Mesendoderm (in vitro differentiated cells): ENCODE data around the gene RFFL.

Experiments
- DNase-seq: peaks from one replicate; pipeline ENCODE4 v3.0.0; 2013
- H2AK5ac ChIP-seq: 2 replicates; pipeline ENCODE4 v1.6.1; 2013; ENCODE audit warnings: low read length, inconsistent platforms
- H2BK120ac ChIP-seq: 2 replicates; pipeline ENCODE4 v1.6.1; 2013; ENCODE audit warnings: low read depth, mild to moderate bottlenecking, low read length, moderate library complexity, mixed read lengths
- H2BK15ac ChIP-seq: replicated peaks from 2 replicates; pipeline ENCODE4 v1.6.1; 2013; ENCODE audit warnings: low read depth, mild to moderate bottlenecking, moderate library complexity
- H2BK5ac ChIP-seq: 2 replicates; pipeline ENCODE4 v1.6.1; 2013; ENCODE audit warnings: low read length, inconsistent platforms
- H3K18ac ChIP-seq: 2 replicates; pipeline ENCODE4 v1.6.1; 2013; ENCODE audit warnings: mild to moderate bottlenecking, low read length, mixed read lengths
- H3K23ac ChIP-seq: one replicate; pipeline ENCODE4 v1.6.1; 2013; ENCODE audit warnings: low read length
- H3K27ac ChIP-seq: 2 replicates; pipeline ENCODE4 v1.5.1; 2013; ENCODE audit warnings: low read depth, mild to moderate bottlenecking, inconsistent platforms, low read length, moderate library complexity
- H3K27me3 ChIP-seq: 2 replicates; pipeline ENCODE4 v1.6.1; 2013; ENCODE audit warnings: low read length, control low read depth, mild to moderate bottlenecking, inconsistent platforms; ENCODE audit not compliant: insufficient read depth, poor library complexity
- H3K36me3 ChIP-seq: 2 replicates; pipeline ENCODE4 v1.6.1; 2013; ENCODE audit warnings: low read length, inconsistent platforms; ENCODE audit not compliant: control insufficient read depth, insufficient read depth
- H3K4ac ChIP-seq: one replicate; pipeline ENCODE4 v1.6.1; 2013; ENCODE audit warnings: low read depth, mild to moderate bottlenecking, low read length, moderate library complexity
- H3K4me1 ChIP-seq: 2 replicates; pipeline ENCODE4 v1.6.1; 2013; ENCODE audit warnings: low read depth, low read length, inconsistent platforms; ENCODE audit not compliant: control insufficient read depth
- H3K4me2 ChIP-seq: 2 replicates; pipeline ENCODE4 v1.6.1; 2013; ENCODE audit warnings: low read length
- H3K4me3 ChIP-seq: 2 replicates; pipeline ENCODE4 v1.5.1; 2013; ENCODE audit warnings: mild to moderate bottlenecking, low read length
- H3K56ac ChIP-seq: one replicate; pipeline ENCODE4 v1.6.1; 2013; ENCODE audit warnings: low read length
- H3K79me1 ChIP-seq: 2 replicates; pipeline ENCODE4 v1.6.1; 2013; ENCODE audit warnings: low read length, inconsistent platforms
- H3K79me2 ChIP-seq: 2 replicates; pipeline ENCODE4 v1.6.1; 2013; ENCODE audit warnings: mild to moderate bottlenecking, low read length; ENCODE audit not compliant: control insufficient read depth, insufficient read depth
- H3K9ac ChIP-seq: 2 replicates; pipeline ENCODE4 v1.6.1; 2013; ENCODE audit warnings: low read length, inconsistent platforms
- H4K5ac ChIP-seq: one replicate; pipeline ENCODE4 v1.6.1; 2013; ENCODE audit warnings: low read length
- H4K8ac ChIP-seq: one replicate; pipeline ENCODE4 v1.6.1; 2013; ENCODE audit warnings: low read depth, mild to moderate bottlenecking, control low read depth, low read length, moderate library complexity
- WGBS: extraction: QIAGEN DNeasy Blood & Tissue Kit; methylation state at CpG from one replicate; pipeline ENCODE4 v1.1.7; 2013; ENCODE audit warnings: low lambda C conversion rate, missing lambda C conversion rate; ENCODE audit not compliant: insufficient coverage; ENCODE audit errors: extremely low coverage; 5-methylcytosine and 5-hydroxymethylcytosine counted together

Gene RFFL

DNA sequence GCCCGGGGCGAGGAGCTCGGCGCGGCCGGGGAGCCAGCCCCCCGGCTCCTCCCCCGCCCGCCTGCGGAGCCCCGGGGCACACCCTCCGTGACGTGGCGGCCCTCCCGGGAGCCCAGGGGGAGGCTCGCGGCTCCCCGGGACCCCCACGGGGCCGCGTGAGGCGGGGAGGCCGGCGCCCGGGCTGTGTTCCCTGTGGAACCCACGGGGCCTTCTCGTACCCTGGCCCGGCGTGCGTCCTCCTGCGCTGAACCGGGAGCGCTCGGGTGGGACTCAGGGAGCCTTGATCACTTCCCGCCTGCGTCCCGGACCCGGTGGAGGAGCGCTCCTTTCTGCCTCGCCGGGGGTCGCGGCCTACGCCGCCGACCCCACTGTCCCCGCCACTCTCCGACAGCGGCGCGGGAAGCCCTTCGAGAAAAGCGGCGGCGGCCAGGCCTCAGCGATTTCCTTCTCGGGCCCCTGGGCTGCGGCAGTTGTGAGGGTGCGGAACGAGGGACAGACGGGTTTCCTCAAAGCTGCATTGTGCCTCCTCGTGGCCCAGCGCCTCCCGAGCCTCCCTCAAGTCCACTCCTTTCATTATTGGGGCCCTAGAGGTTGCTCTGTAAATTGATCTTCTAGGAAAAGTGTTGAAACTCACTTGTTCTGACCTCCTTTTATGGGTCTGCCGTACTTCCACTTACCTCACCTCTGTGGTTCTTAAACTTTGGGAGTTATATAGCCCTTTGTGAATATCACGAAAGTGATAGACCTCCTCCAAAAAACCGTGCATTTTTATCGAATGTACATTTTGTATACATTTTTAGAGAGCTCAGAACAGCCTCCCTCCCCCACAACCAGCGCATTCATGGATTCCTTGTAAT, 82.6 kb downstream of the RFFL start:
- Histone ChIP-seq H3K56ac (peak overlapping the region; percentile 96), H3K36me3 (peaks cover 3% of the 10 kb centered on the region), H3K23ac (no peak overlapping the region), H3K27me3 (no peaks in the 10 kb centered on the region), H3K27ac (peak overlapping the region; percentile 99), H3K79me2 (peaks cover 19% of the 10 kb centered on the region), H3K4me1 (no peaks in the 10 kb centered on the region), H3K4ac (peak overlapping the region; percentile 58), H2BK15ac (peak overlapping the region; percentile 20), H3K4me3 (peak overlapping the region; percentile 75), H2BK5ac (peak overlapping the region; percentile 41), H2AK5ac (no peak overlapping the region), H4K8ac (peak overlapping the region; percentile 95), H3K18ac (peak overlapping the region; percentile 97), H4K5ac (no peak overlapping the region), H2BK120ac (peak overlapping the region; percentile 47), H3K79me1 (peaks cover 10% of the 10 kb centered on the region), H3K9ac (peak overlapping the region; percentile 95), H3K4me2 (peak overlapping the region; percentile 98)
- peak; percentile 90 for DNase-seq
- no CpG with 5 or more reads among the region's 69 CpGs for WGBS

GRCh38 chr17:34980353-34980680, 83.2 kb downstream of the RFFL start, which contains the start of gene LIG3:
TSS of gene LIG3 (plus strand) at chr17:34980512. CDS start at chr17:34983006, 2,494 bp downstream.
- H3K4me3 ChIP-seq = peak within 1 kb of the TSS; percentile 75
- peak within 1 kb of the TSS; percentile 95 for H4K8ac ChIP-seq
- peak within 1 kb of the TSS; percentile 41 for H2BK5ac ChIP-seq
- H3K9ac ChIP-seq = peak within 1 kb of the TSS; percentile 95
- no peaks in the 10 kb centered on the region for H3K27me3 ChIP-seq
- H2BK15ac ChIP-seq = peak within 1 kb of the TSS; percentile 20
- WGBS = no CpG with 5 or more reads among the region's 39 CpGs
- peak within 1 kb of the TSS; percentile 47 for H2BK120ac ChIP-seq
- DNase-seq = peak; percentile 97
- peak within 1 kb of the TSS; percentile 99 for H3K27ac ChIP-seq
- peaks cover 10% of the 10 kb centered on the region for H3K79me1 ChIP-seq
- H3K4me1 ChIP-seq = peaks cover 1% of the 10 kb centered on the region
- peak within 1 kb of the TSS; percentile 96 for H3K56ac ChIP-seq
- peak within 1 kb of the TSS; percentile 97 for H3K18ac ChIP-seq
- H3K4ac ChIP-seq = peak within 1 kb of the TSS; percentile 58
- no peak within 1 kb of the TSS for H3K23ac ChIP-seq
- H2AK5ac ChIP-seq = no peak within 1 kb of the TSS
- peaks cover 3% of the 10 kb centered on the region for H3K36me3 ChIP-seq
- peaks cover 19% of the 10 kb centered on the region for H3K79me2 ChIP-seq
- no peak within 1 kb of the TSS for H4K5ac ChIP-seq
- H3K4me2 ChIP-seq = peak within 1 kb of the TSS; percentile 98

- Histone ChIP-seq H2BK15ac (no peak overlapping the region), H4K5ac (no peak overlapping the region)
- WGBS = 100% methylated on average over 2 of the region's 15 CpGs
Observed at GRCh38 chr17:34979650-34980352, 83.7 kb downstream of the RFFL start.

DNA sequence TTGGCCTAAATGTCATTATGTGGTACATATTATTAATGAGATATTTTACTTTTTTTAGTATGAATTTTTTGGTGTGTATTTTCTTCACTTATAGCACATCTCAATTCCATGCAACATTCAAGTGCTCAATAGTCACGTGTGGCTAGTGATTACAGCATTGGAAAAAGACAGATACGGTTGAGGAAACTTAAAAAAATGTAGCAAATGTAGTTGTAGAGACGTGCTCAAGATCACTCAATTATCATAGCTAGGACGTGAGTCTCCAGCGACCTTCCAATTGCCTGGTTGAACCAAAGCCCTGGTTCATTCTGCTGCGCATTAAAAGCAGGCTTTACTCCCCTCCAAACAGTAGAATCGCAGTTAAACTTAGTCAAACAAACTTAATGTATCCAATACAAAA, 84.4 kb downstream of the RFFL start:
- Histone ChIP-seq H3K27ac (no peak overlapping the region), H3K79me1 (peaks cover 10% of the 10 kb centered on the region), H3K56ac (peak overlapping the region; percentile 17), H3K4ac (no peak overlapping the region), H3K18ac (no peak overlapping the region), H3K36me3 (peaks cover 3% of the 10 kb centered on the region), H3K79me2 (peaks cover 19% of the 10 kb centered on the region), H4K5ac (no peak overlapping the region), H3K23ac (no peak overlapping the region), H3K4me1 (peaks cover 4% of the 10 kb centered on the region), H2BK5ac (no peak overlapping the region), H3K9ac (no peak overlapping the region), H3K4me3 (no peak overlapping the region), H2BK120ac (no peak overlapping the region), H3K4me2 (no peak overlapping the region), H2AK5ac (peak overlapping the region; percentile 34), H2BK15ac (no peak overlapping the region), H4K8ac (no peak overlapping the region), H3K27me3 (no peaks in the 10 kb centered on the region)
- no peak for DNase-seq
- 100% methylated on average over 1 of the region's 7 CpGs for whole genome bisulfite sequencing

More at GRCh38 chr17:34979650-34980352, 83.7 kb downstream of the RFFL start:
- H3K27me3 ChIP-seq = no peaks in the 10 kb centered on the region
- H3K4ac ChIP-seq = no peak overlapping the region
- H2BK5ac ChIP-seq = no peak overlapping the region
- H3K4me3 ChIP-seq = no peak overlapping the region
- peaks cover 4% of the 10 kb centered on the region for H3K4me1 ChIP-seq
- H3K56ac ChIP-seq = peak overlapping the region; percentile 40
- peaks cover 10% of the 10 kb centered on the region for H3K79me1 ChIP-seq
- H2AK5ac ChIP-seq = no peak overlapping the region
- H2BK120ac ChIP-seq = no peak overlapping the region
- H4K8ac ChIP-seq = no peak overlapping the region
- peaks cover 3% of the 10 kb centered on the region for H3K36me3 ChIP-seq
- H3K27ac ChIP-seq = no peak overlapping the region
- no peak overlapping the region for H3K4me2 ChIP-seq
- peak overlapping the region; percentile 51 for H3K9ac ChIP-seq
- no peak overlapping the region for H3K18ac ChIP-seq
- peak; percentile 38 for DNase-seq
- H3K23ac ChIP-seq = no peak overlapping the region
- peaks cover 19% of the 10 kb centered on the region for H3K79me2 ChIP-seq

DNA sequence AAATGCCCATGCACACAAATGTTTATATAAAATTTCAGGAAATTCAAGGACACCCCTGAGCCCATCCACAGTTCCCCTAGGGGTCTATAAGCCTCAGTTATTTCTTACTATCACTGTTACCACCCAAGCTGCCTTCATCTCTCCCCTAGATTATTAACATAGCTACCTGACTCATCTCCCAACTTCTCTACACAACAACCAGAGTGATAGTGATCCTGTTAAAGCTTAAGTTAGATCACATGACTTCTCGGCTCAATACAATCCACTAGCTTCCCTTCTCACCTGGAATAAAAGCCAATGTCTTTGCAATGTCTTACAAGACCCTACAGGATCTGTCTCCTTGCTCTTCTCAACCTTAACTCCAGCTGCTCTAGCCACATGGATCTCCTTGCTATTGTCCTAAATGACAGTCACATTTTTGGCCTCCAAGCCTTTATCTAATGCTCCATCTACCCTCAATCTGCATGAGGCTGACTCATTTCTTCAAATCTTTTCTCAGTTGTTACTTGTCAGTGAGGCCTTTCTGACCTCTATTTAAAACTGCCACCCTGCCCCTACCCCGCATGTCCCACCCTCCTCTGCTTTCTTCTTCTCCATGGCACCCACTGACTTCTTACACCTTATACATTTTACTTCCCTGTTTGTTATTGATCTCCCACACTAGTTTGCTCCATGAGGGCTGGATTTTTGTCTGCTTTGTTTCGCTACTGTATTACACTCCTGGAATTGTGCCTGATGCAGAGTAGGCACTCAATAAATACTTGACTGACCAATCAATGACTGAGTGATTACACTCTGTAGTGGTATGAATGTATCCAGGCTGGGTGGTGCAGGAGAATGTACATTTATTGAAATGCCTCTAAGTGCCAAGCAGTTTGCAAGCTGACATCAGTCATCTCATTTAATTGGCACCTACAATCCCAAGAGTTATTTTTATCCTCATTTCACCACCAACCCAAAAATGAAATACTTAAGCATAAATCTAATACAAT, 88.4 kb downstream of the RFFL start:
- no peak overlapping the region for H3K23ac ChIP-seq

More for the DNA sequence above, 88.4 kb downstream of the RFFL start:
- Histone ChIP-seq H3K4ac (no peak overlapping the region), H3K79me1 (no peaks in the 10 kb centered on the region), H3K27me3 (no peaks in the 10 kb centered on the region), H2BK120ac (no peak overlapping the region), H3K9ac (no peak overlapping the region), H3K18ac (no peak overlapping the region), H3K4me1 (peaks cover 4% of the 10 kb centered on the region), H3K36me3 (no peaks in the 10 kb centered on the region), H2BK5ac (no peak overlapping the region), H3K79me2 (no peaks in the 10 kb centered on the region), H4K5ac (no peak overlapping the region), H2BK15ac (no peak overlapping the region), H3K56ac (peak overlapping the region; percentile 39), H4K8ac (no peak overlapping the region), H2AK5ac (no peak overlapping the region), H3K4me2 (no peak overlapping the region), H3K4me3 (no peak overlapping the region), H3K27ac (no peak overlapping the region)
- peak; percentile 72 for DNase-seq
- no CpG with 5 or more reads among the region's 3 CpGs for WGBS
